ENCODE measurements around the gene RCAN2.

Gene RCAN2

DNA sequence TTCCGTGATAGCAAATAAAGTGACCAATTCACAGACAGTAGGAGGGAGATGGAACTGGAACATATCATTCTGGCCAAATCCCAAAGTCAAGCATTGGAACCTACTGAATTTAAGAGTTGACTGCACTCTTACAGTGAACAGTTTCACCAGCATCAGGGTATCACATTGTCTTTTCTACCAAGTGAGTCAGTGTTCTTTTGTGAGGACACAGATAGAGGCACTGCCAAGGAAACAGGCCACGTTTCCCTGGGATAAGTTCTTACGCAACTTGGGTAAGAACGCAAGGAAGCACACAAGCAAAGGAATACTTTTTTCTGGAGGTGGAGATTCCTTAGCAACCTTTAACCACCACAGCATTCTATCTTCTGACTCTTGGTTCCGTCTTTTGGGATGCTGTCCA, 291.9 kb downstream of the RCAN2 start:
- H3K27ac ChIP-seq, result no peak overlapping the region
- TF ChIP-seq, protein P1, sequence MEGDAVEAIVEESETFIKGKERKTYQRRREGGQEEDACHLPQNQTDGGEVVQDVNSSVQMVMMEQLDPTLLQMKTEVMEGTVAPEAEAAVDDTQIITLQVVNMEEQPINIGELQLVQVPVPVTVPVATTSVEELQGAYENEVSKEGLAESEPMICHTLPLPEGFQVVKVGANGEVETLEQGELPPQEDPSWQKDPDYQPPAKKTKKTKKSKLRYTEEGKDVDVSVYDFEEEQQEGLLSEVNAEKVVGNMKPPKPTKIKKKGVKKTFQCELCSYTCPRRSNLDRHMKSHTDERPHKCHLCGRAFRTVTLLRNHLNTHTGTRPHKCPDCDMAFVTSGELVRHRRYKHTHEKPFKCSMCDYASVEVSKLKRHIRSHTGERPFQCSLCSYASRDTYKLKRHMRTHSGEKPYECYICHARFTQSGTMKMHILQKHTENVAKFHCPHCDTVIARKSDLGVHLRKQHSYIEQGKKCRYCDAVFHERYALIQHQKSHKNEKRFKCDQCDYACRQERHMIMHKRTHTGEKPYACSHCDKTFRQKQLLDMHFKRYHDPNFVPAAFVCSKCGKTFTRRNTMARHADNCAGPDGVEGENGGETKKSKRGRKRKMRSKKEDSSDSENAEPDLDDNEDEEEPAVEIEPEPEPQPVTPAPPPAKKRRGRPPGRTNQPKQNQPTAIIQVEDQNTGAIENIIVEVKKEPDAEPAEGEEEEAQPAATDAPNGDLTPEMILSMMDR (conservative IDR thresholded peaks at IDR 0.05), result no peak

DNA sequence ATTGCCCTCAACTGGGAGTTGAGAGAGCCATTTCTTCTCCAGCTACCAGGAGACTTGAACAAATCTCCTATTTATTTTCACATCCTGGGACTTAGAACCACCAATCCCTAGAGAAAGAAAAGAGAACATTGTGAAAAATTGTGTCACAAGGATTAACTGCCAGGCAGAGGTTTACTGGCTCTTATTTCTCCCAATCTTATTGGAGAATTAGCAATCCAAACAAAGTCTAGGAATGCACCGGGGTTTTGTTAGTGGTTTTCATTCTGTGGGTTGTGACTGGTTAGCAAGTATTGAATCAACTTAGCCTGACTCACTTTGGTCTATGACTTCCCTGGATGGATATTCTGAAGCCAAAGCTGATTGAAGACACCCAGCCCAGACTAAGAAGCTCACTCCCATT, 299.3 kb downstream of the RCAN2 start:
- no peak overlapping the region for H3K27ac ChIP-seq
- TF ChIP-seq, protein P1 (conservative IDR thresholded peaks at IDR 0.05), result no peak

DNA sequence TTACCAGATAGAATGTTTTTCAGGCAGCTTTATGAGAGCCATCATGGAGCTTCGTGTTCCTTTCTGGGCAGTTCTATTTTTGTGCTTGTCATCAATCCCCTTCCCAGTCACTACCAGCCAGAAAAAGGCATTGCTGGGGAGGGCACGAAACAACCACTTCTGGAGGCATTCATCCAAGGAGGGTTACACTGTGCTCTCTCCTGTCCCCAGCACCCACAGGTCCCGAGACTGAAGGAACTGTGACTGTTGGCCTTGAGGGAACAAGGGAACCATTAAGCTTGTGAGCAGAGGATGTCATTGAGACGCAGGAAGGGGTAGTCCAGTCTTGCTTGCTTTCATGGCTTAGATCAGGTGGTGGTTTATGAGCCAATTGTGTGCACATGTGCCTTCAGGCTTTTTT, 300.4 kb downstream of the RCAN2 start:
- H3K27ac ChIP-seq, result no peak overlapping the region
- TF ChIP-seq, protein P1 (conservative IDR thresholded peaks at IDR 0.05), result no peak

DNA sequence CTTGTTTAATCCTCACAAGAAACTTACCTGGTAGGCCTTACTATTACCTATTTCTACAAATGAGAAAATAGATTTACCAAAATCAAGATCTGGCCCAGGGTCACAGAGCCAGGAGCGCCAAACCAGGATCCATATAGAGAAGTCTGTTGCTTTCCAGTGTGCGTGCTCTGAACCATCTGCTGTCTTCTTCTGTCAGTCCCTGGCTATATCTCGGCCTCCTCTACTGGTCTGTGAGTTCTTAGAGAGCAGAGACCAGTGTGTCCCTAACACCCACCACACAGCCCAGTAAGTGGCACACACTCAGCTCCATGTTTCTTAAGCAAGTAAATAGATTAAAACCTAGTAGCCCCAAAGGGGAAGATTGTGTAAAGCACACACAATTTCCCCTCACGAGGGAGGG, 301.5 kb downstream of the RCAN2 start:
- no peak overlapping the region; the same call in 1 of the 2 replicates for H3K27ac ChIP-seq
- TF ChIP-seq, protein P1 (conservative IDR thresholded peaks at IDR 0.05), result no peak

DNA sequence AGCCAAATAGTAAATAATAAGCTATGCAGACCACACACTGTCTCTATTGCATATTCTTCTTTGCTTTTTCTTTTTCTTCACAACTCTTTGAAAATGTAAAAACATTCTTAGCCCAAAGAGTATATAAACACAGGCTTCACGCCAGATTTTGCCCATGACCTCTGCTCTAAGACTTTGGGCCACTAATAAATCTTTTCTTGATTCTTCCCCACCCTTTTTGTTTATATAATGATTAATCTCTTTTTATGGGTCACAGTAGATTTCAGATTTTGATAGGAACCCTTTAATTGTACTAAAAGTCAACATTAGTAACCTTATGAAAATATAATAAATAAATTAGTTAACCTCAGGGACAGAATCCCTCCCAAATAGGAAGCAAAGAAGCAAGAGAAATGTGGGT, 304.7 kb downstream of the RCAN2 start:
- peak overlapping the region; percentile 77 for H3K27ac ChIP-seq
- TF ChIP-seq, protein P1 (conservative IDR thresholded peaks at IDR 0.05), result no peak

DNA sequence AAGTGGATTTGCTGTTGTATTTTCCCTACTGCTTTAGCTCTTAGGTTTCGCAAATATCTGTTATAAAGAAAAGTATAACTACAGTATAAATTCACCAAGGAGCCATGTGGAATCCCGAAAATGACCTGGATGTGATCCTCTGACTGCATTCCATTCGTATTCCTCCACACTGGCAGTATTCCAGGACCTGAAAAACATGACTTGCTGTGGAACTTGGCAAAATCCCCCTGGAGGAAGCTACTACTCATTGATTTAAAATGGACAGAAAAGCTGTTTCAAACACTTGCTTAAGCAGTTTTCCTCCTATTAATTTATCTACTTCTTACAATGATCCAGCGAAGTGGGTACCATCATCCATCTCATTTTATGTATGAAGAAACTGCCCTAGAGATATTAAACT, 307.1 kb downstream of the RCAN2 start:
- H3K27ac ChIP-seq, result no peak overlapping the region
- TF ChIP-seq, protein P1 (conservative IDR thresholded peaks at IDR 0.05), result no peak

DNA sequence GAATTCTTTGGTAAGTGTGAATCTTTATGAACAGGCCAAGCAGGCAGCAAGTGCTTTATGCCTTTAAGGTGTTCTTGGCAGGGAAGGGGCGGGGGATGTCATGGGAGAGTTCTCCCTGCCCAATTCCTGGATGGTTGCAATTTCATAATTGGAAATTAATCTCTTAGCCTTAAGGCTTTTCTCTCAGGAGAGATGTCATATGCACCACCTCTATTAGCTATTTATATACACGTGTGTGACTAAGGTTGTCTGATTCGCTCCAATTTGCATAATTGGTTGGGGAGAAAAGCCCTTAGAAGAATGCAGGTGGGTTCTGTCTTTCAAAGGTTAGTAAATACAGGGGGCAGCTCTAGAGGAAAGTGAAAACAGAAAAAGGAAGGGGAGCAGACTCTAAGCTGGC, 315.3 kb downstream of the RCAN2 start:
- no peak overlapping the region for H3K27ac ChIP-seq
- TF ChIP-seq, protein P1 (conservative IDR thresholded peaks at IDR 0.05), result no peak

DNA sequence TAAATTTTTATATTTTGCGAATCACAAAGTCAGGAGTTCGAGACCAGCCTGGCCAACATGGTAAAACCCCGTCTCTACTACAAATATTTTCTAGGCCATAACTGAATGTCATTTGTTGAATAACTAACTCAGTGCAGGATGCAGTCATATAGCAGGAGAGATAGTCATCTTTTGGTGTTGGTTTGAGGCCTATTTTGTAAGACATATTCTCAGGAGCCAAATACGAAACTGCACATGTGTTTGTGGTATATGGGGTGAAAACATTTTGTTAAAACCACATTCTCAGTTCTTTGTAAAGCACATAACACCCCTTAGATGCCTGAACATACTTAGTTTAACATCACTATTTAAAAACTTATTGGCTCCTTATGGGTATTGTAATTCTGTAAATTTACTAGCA, 315.8 kb downstream of the RCAN2 start:
- no peak overlapping the region for H3K27ac ChIP-seq
- TF ChIP-seq, protein P1 (conservative IDR thresholded peaks at IDR 0.05), result no peak
